Fibroblast of lung (primary cell): ENCODE measurements around the gene TUBB. TPM values are rescaled to one million over a fixed set of nuclear protein-coding genes. Genes with fewer than 3 reads are reported as not detected.

Experiments
- DNase-seq, 2 donors: peaks; one replicate each; pipeline versions ENCODE4 v3.0.0 to v3.0.0-alpha.2; 2010; ENCODE audit warnings: low read depth in 2 of 2
- H2AFZ ChIP-seq: 2 replicates; pipeline ENCODE4 v1.5.1; 2012; ENCODE audit warnings: low read length, control low read depth, inconsistent platforms
- H3K27ac ChIP-seq: 2 replicates; pipeline ENCODE4 v1.5.1; 2011; ENCODE audit warnings: low read length, control low read depth; ENCODE audit not compliant: insufficient read depth
- H3K27me3 ChIP-seq: 2 replicates; pipeline ENCODE4 v1.5.1; 2011; ENCODE audit warnings: mild to moderate bottlenecking, low read length; ENCODE audit not compliant: control insufficient read depth, insufficient read depth
- H3K36me3 ChIP-seq: 2 replicates; pipeline ENCODE4 v1.5.1; 2011; ENCODE audit warnings: low read length; ENCODE audit not compliant: control insufficient read depth, insufficient read depth
- H3K4me1 ChIP-seq: 2 replicates; pipeline ENCODE4 v1.5.1; 2011; ENCODE audit warnings: low read length; ENCODE audit not compliant: control insufficient read depth, insufficient read depth; ENCODE audit errors: extremely low read depth
- H3K4me2 ChIP-seq: 2 replicates; pipeline ENCODE4 v1.5.1; 2011; ENCODE audit warnings: low read length, control low read depth; ENCODE audit not compliant: insufficient read depth; ENCODE audit errors: extremely low read depth
- H3K4me3 ChIP-seq, 4 experiments: fragments of 200-600 bp in 1 of 4; sonication (generic) in 1 of 4; replicated peaks in 1 of 4; 2 replicates each; pipeline ENCODE4 v1.5.1; 2011 to 2016; ENCODE audit warnings: low read length in 4 of 4, low read depth in 3 of 4, mild to moderate bottlenecking in 3 of 4, control low read depth in 2 of 4, inconsistent platforms in 1 of 4, mixed read lengths in 1 of 4; ENCODE audit not compliant: insufficient read depth in 1 of 4; ENCODE audit errors: control extremely low read depth in 1 of 4
- H3K79me2 ChIP-seq: 2 replicates; pipeline ENCODE4 v1.5.1; 2012; ENCODE audit warnings: mild to moderate bottlenecking, low read length, inconsistent platforms; ENCODE audit not compliant: control insufficient read depth, insufficient read depth
- H3K9ac ChIP-seq: 2 replicates; pipeline ENCODE4 v1.5.1; 2011; ENCODE audit warnings: mild to moderate bottlenecking, low read length, control low read depth; ENCODE audit not compliant: insufficient read depth
- H3K9me3 ChIP-seq: 2 replicates; pipeline ENCODE4 v1.5.1; 2012; ENCODE audit warnings: low read depth, low read length; ENCODE audit not compliant: control insufficient read depth, insufficient read depth
- H4K20me1 ChIP-seq: 2 replicates; pipeline ENCODE4 v1.5.1; 2011; ENCODE audit warnings: low read length; ENCODE audit not compliant: control insufficient read depth, insufficient read depth; ENCODE audit errors: extremely low read depth
- EZH2 ChIP-seq: IDR thresholded peaks from 2 replicates; pipeline ENCODE4 v1.5.1; 2012; ENCODE audit warnings: low read length, control low read depth, mild to moderate bottlenecking; ENCODE audit errors: missing control alignments
- polyA plus RNA-seq, 2 donors: library from polyadenylated mRNA; depleted of rRNA in 1 of 2; stranded (reverse) in 1 of 2; unstranded in 1 of 2; fragments of >200 nt; gene quantifications; 2 replicates each; pipeline ENCODE4 v1.2.1, GENCODE V29; 2011 to 2012; ENCODE audit warnings: missing spikeins in 1 of 2
- total RNA-seq: library from RNA; depleted of rRNA; stranded (reverse); fragments of >200 nt; gene quantifications from 2 replicates; pipeline ENCODE4 v1.2.1, GENCODE V29; 2014
- TF ChIP-seq, protein P1 (sequence below), 2 donors: IDR thresholded peaks in 1 of 2; conservative IDR thresholded peaks in 1 of 2; 1 replicate in 1 of 2; 2 replicates in 1 of 2; pipeline ENCODE4 v1.5.1; 2011 to 2012; ENCODE audit warnings: low read length in 2 of 2, control low read depth in 1 of 2, inconsistent platforms in 1 of 2, low read depth in 1 of 2, mild to moderate bottlenecking in 1 of 2

The TUBB gene
- total and polyA plus RNA-seq, 2 donors (not counting 1 experiment from before 2014, with no cell fraction given): 551 to 1,493 TPM

DNA sequence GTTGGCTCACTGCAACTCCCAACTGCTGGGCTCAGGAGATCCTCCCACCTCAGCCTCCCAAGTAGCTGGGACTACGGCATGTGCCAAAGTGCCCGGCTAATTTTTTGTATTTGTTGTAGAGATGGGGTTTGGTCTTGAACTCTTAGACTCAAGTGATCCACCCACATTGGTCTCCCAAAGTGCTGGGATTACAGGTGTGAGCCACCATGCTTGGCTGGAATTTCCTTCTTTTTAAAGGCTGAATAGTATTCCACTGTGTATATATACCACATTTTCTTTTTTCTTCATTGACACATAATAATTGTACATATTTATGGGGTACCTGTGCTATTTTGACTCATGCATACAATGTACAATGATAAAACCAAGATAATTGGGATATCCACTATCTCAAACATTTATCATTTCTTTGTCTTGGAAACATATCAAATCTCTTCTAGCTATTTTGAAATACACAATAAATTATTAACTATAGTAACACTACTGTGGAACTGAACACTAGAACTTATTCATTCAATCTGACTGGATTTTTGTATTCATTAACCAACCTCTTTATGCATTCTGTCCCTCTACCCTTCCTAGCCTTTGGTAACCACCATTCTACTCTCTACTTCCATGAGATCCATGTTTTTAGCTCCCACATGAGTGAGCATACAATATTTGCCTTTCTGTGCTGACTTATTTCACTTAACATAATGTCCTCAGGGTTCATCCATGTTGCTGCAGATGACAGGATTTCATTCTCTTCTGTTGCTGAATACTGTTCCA lies 10.9 kb upstream of the TUBB start:
- Histone ChIP-seq H3K9ac (no peak overlapping the region), H2AFZ (no peak overlapping the region), H3K4me1 (no peaks in the 10 kb centered on the region), H3K27ac (no peak overlapping the region), H3K27me3 (no peaks in the 10 kb centered on the region), H3K4me2 (no peak overlapping the region), H3K4me3 (no peak overlapping the region), H4K20me1 (no peaks in the 10 kb centered on the region), H3K79me2 (no peaks in the 10 kb centered on the region), H3K36me3 (peaks cover 10% of the 10 kb centered on the region), H3K9me3 (no peaks in the 10 kb centered on the region)
- DNase-seq: no peak
- TF ChIP-seq, protein P1, sequence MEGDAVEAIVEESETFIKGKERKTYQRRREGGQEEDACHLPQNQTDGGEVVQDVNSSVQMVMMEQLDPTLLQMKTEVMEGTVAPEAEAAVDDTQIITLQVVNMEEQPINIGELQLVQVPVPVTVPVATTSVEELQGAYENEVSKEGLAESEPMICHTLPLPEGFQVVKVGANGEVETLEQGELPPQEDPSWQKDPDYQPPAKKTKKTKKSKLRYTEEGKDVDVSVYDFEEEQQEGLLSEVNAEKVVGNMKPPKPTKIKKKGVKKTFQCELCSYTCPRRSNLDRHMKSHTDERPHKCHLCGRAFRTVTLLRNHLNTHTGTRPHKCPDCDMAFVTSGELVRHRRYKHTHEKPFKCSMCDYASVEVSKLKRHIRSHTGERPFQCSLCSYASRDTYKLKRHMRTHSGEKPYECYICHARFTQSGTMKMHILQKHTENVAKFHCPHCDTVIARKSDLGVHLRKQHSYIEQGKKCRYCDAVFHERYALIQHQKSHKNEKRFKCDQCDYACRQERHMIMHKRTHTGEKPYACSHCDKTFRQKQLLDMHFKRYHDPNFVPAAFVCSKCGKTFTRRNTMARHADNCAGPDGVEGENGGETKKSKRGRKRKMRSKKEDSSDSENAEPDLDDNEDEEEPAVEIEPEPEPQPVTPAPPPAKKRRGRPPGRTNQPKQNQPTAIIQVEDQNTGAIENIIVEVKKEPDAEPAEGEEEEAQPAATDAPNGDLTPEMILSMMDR (conservative IDR thresholded peaks at IDR 0.05 in 1 of 2, IDR thresholded peaks at IDR 0.05 in 1 of 2; ENCODE audit: low read depth in 1 of 2, low read length in 2 of 2): no peak
- no peak for TF ChIP-seq EZH2

DNA sequence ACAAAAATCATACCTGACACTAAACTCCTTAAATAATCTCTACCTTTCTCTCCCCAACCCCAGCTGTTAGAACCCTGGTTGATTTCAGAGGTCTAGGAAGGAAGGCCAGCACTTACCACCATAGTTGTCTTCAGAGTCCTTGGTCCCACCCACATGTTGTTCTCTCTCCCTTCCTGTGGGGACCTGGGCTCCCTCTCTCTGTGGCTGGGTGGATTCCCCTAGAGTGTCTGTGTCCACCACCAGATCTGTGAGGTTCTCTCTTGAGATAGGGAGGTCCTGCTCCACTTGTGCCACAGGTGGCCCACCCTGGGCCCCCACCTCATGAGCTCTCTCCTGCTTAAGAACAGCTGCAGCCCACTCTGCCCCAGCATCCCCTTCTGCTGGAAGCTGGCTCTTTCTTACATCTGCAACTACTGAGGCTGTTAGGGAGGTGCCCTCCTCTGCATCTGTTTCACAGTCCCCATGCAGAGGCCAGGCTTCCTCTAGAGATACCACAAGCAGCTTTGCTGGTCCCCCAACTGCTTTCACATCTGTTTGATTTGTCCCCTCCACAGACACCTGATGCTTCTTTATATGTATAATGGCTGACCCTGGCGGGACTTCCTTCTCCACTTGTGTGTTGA lies 8.3 kb upstream of the TUBB start:
- H3K36me3 ChIP-seq: peaks cover 10% of the 10 kb centered on the region
- no peak for DNase-seq
- H3K27me3 ChIP-seq: no peaks in the 10 kb centered on the region
- H3K27ac ChIP-seq: no peak overlapping the region
- no peak overlapping the region for H3K9ac ChIP-seq
- peaks cover 2% of the 10 kb centered on the region for H3K4me1 ChIP-seq
- no peak overlapping the region for H3K4me3 ChIP-seq
- no peak for TF ChIP-seq EZH2
- TF ChIP-seq, protein P1 (conservative IDR thresholded peaks at IDR 0.05 in 1 of 2, IDR thresholded peaks at IDR 0.05 in 1 of 2; ENCODE audit: low read depth in 1 of 2, low read length in 2 of 2): no peak
- no peaks in the 10 kb centered on the region for H4K20me1 ChIP-seq
- peaks cover 6% of the 10 kb centered on the region for H3K79me2 ChIP-seq
- no peak overlapping the region for H2AFZ ChIP-seq
- H3K9me3 ChIP-seq: no peaks in the 10 kb centered on the region
- H3K4me2 ChIP-seq: no peak overlapping the region

DNA sequence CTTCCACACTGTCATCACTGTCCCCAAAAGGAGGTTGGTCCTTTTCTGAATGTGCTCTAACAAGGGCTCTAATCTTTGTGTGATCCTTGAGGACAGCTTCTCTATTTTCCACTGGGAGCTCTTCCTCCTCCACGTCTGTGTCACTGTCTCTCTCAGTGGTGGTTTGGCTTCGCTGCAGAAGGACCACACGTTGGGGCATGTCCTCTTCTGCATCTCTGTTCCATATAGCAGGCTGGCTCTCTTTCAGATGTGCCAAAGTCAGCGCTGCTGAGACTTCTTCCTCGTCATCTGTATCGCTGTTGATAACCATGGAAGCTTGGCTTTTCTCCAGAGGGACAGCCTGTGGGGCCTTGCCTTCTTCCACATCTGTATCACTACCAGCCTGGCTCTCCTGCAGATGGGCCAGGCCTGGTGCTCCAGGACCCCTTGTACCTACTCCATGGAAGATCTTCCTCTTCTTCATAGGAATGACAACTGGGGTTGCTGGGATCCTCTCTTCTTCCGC lies 7.7 kb upstream of the TUBB start:
- H3K4me2 ChIP-seq: no peak overlapping the region
- peaks cover 6% of the 10 kb centered on the region for H3K79me2 ChIP-seq
- H3K4me3 ChIP-seq: no peak overlapping the region
- H3K27ac ChIP-seq: no peak overlapping the region
- H3K36me3 ChIP-seq: peaks cover 10% of the 10 kb centered on the region
- peaks cover 2% of the 10 kb centered on the region for H3K4me1 ChIP-seq
- no peaks in the 10 kb centered on the region for H3K9me3 ChIP-seq
- H2AFZ ChIP-seq: no peak overlapping the region
- no peak overlapping the region for H3K9ac ChIP-seq
- no peak for DNase-seq
- no peak for TF ChIP-seq EZH2
- TF ChIP-seq, protein P1 (conservative IDR thresholded peaks at IDR 0.05 in 1 of 2, IDR thresholded peaks at IDR 0.05 in 1 of 2; ENCODE audit: low read depth in 1 of 2, low read length in 2 of 2): no peak
- no peaks in the 10 kb centered on the region for H3K27me3 ChIP-seq
- H4K20me1 ChIP-seq: no peaks in the 10 kb centered on the region
